HG03432 (cell line): ENCODE data around the gene CPXCR1.
"Not testable (repeated sequence)": the region's sequence is repeated elsewhere in the genome, so short reads cannot be mapped to it uniquely, and the experiment has no call there.

Experiments used
- ATAC-seq: cut with Tn5 transposase; IDR thresholded peaks from one replicate; pipeline ENCODE4 v1.9.1; 2021; ENCODE audit warnings: mild to moderate bottlenecking, moderate library complexity; ENCODE audit not compliant: unreplicated experiment

Gene CPXCR1

GRCh38 chrX:88746925-88747324, at the start of gene CPXCR1:
Gene CPXCR1, plus strand, starts transcription at chrX:88747225. Its CDS starts 6,190 bp downstream, at chrX:88753415.
- ATAC-seq, result no peak

GRCh38 chrX:88735835-88736234, 11.2 kb upstream of the CPXCR1 start:
- ATAC-seq, result no peak

GRCh38 chrX:88746215-88746614, 810 bp upstream of the CPXCR1 start:
- ATAC-seq, result not testable (repeated sequence)

- ATAC-seq, result not testable (repeated sequence)
Measured at GRCh38 chrX:88752339-88752738, 5.3 kb downstream of the CPXCR1 start.

GRCh38 chrX:88789825-88790224, 42.8 kb downstream of the CPXCR1 start:
- no peak for ATAC-seq
